ENCODE measurements around the gene PRUNE2.

PRUNE2 gene

GRCh38 chr9:76654575-76654974, 251.3 kb downstream of the PRUNE2 start:
- DNase-seq = no peak

DNA sequence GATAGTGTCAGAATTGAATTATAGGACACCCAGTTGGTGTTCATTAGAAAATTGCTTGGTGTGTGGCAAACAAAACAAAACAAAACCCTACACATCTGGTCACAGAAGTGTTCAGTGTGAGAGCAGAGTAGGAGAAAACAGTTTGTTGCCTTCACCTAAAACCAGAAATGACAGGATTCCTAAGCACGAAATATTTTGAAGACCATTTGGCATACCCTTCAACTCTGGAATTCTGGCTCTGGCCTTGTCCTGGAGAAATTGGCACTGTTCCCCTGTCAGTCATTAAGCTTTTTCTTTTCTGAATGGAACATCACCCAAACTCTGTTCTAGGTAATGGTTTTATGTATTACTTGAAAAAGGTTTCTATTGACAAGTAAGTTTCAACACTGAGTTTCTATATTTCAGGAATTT, 251.9 kb downstream of the PRUNE2 start:
- DNase-seq = no peak

DNA sequence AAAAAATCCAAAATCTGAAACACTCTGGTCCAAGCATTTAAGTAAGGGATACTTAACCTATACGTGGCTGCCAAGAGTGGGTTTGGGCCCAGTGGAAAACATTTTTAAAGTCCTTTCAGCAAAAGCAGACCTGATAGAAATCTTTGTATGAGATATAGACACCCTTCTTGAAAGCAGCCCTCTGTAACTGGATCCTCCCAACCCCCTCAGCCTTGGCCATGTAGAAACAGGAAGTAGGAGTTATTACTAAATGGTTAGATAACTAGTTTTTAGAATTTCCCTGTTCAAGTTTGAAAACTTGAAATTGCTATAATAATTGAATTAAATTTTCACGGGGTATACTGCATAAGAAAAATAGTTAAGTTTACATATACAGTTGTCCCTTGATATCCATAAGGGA, 253.0 kb downstream of the PRUNE2 start:
- DNase-seq = no peak

- no peak for DNase-seq
These were observed 254.7 kb downstream of the PRUNE2 start for GRCh38 chr9:76651119-76651705.

DNA sequence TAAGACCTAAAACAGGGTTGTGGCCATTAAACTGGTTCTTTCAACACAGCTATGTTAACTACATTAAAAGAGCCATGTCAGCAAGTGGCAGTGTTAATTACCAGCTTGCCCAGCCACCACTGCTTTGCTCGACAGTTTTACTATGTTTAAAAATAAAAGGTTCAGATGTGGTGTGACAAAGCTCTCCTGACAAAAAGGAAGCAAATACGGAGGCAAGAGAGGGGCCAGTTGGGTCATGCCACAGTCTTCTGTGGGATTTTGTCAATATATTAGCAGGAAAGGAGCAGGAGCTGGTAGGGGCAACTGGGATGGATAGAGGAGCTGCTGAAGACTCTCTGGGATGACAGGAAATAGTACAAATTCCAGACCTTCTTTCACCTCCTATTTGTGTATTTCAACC, 255.2 kb downstream of the PRUNE2 start:
- DNase-seq = no peak

GRCh38 chr9:76649894-76650293, 256.0 kb downstream of the PRUNE2 start:
- DNase-seq = no peak

DNA sequence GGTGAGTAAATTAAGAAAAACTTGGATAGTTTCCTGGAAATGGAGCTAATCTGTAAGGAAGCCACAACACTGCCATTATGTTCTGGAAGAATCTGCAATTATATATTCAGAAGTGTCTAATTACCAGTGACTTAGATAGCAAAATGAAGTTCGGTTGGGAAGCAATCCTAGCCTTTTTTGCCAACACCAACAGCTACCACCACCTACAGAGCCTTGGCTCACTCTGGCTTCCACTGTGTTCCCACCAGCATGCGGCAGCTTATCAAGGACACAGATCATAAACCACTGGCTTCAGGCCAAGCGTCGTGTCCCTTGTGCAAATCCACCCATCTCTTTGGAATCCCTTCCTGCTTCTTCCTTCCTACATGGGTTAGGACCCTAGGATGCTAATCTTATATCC, 259.7 kb downstream of the PRUNE2 start:
- DNase-seq = no peak

DNA sequence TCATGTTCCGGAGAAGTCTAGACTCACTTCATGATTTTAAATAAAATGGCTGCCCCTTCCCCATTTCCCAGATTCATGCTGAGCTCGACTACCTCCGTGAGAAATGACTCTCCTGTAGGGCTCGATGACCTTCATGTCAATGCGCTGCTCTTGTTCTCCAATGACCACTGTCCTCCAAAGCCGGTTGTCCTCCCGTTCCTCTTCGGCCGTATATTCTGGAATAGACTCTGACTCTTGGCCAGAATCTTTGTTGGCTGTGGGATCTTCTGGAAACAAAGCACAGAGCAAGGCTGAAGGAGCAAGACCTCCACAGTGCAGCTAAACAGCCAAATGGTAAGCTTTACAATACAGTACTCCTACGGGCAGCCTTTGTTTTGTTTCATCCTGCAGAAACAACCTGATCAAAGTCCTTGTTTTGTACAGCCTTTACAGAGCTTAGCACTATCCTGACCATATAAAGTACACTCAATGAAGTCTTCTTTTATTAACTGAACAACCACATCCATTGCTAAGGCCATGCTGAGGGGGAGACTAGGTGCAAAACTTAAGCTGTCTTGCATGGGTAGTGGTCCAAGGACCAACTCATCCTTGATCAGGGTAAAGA, 261.2 kb downstream of the PRUNE2 start:
- no peak for DNase-seq

GRCh38 chr9:76644171-76644570, 261.7 kb downstream of the PRUNE2 start:
- DNase-seq = no peak

DNA sequence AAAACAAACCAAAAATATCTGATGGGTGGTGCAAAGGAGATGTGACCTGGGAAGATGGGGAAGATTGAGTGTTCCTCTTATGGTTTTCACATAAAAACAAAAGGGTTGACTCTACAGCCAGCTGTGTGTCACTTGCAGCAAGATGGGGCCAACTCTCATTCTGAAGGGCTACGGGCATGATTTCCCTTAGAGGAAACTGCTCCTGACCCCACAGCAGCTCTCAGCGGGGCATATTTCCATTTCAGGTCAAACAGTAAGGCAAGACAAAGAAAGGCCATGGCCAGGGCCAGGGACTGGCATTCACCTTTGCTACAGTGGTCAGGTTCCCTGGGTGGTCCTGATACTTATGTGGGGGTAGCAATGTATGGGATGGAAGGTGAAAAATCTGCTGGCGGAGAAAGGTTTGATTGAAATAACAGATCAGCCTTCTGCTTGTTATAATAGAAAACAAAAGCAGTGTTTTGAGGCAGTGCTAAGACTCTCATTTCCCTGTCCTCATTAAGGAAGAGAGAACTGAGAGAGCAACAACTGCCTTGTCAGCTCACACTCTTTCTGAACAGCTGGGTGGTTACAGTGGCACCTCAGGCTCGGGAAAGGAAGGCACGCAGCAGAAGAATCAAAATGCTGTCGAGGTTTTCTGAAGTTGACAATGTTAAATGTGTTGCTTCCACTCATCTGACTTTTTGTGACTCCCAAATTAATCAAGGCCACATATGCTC, 262.4 kb downstream of the PRUNE2 start:
- no peak for DNase-seq

GRCh38 chr9:76642701-76643209, 263.2 kb downstream of the PRUNE2 start:
- DNase-seq = no peak

GRCh38 chr9:76642074-76642473, 263.8 kb downstream of the PRUNE2 start:
- no peak for DNase-seq

GRCh38 chr9:76638001-76638400, 267.9 kb downstream of the PRUNE2 start:
- no peak for DNase-seq

DNA sequence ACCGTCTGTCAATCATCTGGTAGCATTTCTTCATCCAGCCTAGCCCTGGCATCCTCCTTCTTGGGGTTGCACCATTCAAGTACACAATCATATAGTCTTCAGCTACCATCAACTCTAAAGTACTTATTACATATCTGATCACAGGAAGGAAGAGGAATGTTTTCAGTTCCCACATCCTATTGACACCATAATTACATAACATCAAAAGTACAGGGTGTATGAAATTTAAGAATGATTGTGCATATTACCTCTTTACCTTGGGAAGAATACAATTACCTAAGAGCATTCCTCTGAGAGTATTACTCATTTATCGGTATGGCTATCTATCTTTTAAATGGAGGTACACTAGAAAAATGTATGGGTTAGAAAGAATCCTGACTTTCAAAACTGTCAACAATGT, 268.5 kb downstream of the PRUNE2 start:
- DNase-seq = no peak

- DNase-seq = no peak
These were observed 271.4 kb downstream of the PRUNE2 start for GRCh38 chr9:76634356-76635054.

- DNase-seq = no peak
These were observed 275.0 kb downstream of the PRUNE2 start for GRCh38 chr9:76630916-76631315.

DNA sequence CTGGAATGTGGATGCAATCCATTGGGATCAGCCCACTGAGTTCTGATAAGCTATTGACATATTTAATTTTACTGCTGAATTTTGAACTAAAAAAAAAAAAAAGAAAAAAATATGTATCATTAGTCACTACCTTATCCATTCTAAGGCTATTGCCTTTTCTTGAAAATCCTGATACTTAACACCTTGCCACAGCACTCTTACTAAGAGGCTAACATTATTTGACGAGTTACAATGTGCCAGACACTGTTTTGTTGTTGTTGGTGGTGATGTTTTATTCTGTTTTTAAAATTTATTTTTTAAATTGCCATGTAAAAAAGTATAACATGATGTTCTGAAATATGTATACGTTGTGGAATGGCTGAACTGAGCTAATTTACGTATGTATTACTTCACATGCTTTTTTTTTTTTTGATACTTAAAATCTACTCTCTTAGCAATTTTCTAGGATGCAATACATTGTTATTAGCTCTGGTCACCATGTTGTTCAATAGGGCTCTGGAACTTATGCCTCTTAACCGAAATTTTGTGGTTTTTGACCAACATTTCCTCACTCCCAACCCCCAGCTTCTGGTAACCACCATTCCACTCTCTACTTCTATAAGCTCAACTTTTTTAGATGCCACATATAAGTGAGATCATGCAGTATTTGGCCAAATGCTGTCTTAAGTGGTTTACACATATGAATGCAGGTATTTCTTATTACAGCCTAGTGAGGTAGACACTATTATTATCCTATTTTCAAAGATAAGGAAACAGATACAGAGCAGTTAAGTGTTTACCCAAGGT, 276.5 kb downstream of the PRUNE2 start:
- DNase-seq = no peak

- no peak for DNase-seq
These were observed 277.8 kb downstream of the PRUNE2 start for GRCh38 chr9:76628155-76628554.

- DNase-seq = no peak
These were observed 278.9 kb downstream of the PRUNE2 start for GRCh38 chr9:76626980-76627379.

- DNase-seq = no peak
These were observed 279.8 kb downstream of the PRUNE2 start for GRCh38 chr9:76626141-76626540.

DNA sequence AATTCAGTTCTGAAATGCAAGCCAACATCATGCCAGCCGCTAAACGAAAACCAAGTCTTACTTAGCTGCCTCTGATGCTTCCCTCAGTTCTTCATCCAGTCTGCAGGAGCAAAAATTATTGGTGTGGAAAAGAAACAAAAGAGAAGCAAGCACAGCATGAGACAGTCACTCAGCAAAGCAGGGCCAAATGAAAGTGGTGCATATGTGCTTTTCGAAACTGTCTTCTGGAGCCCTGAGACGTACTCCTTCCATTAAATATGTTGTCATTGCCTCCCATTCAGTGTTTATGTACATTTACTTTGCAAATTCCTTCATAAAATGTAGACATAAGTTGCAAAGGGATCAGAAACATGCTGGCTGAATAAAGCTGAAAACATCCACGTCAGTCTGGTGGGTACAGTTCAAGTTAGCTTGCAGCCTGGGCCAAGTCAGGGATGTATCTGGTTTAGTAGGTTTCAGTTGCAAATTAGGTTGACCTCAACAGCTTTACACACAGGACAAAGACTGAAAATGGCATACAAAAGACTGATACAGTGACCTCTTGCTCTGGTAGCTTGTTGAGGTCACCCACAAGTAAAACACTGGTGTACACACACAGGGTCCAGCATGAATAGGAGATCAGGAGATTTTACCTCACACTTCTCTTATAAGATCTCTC, 281.4 kb downstream of the PRUNE2 start:
- no peak for DNase-seq

DNA sequence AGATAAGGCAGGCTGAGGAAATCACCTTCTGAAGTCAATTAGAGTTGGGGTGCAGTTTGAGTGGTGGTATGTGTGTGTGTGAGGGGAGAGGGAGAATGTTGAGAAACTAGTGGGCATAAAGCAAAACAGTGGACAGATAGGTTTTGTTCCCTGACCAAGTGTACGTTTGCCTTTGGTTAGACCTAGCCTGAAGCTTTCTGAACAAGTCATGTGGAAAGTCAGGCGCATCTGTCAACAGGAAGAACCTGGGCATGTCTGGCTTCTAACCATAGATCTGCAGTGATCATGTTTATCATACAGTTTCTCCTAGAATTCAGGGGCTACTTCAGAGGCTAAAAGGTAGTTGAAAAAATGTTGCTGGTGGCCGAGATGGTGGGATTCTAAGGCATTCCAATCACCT, 284.9 kb downstream of the PRUNE2 start:
- no peak for DNase-seq

Data from cortex of kidney (tissue), 1 donor.